CD14-positive monocyte (primary cell): ENCODE data around the gene TMPRSS11D. TPM values are rescaled to one million over a fixed set of nuclear protein-coding genes. Genes with fewer than 3 reads are reported as not detected.

Experiments used
- DNase-seq, 3 donors: peaks; one replicate each; pipeline ENCODE4 v3.0.0-alpha.2; 2011 to 2022
- H2AFZ ChIP-seq: 2 replicates; pipeline ENCODE4 v1.6.0; 2012; ENCODE audit warnings: mild to moderate bottlenecking, low read depth, low read length, inconsistent platforms; ENCODE audit not compliant: insufficient read depth, poor library complexity, severe bottlenecking
- H3K27ac ChIP-seq, 2 donors: 1 replicate in 1 of 2; 2 replicates in 1 of 2; pipeline ENCODE4 v1.5.1; 2012 to 2013; ENCODE audit warnings: low read length in 2 of 2, control low read depth in 1 of 2, inconsistent platforms in 1 of 2, low read depth in 1 of 2, mild to moderate bottlenecking in 1 of 2
- H3K27me3 ChIP-seq, 2 donors: one replicate each; pipeline versions ENCODE4 v1.6.0 to v1.6.1; 2011 to 2013; ENCODE audit warnings: low read length in 2 of 2; ENCODE audit not compliant: control insufficient read depth in 2 of 2, insufficient read depth in 2 of 2
- H3K36me3 ChIP-seq, 2 donors: replicated peaks in 1 of 2; 1 replicate in 1 of 2; 2 replicates in 1 of 2; pipeline versions ENCODE4 v1.5.1 to v1.6.1; 2012 to 2013; ENCODE audit warnings: low read length in 2 of 2, control low read depth in 1 of 2, inconsistent platforms in 1 of 2, mild to moderate bottlenecking in 1 of 2; ENCODE audit not compliant: insufficient read depth in 2 of 2, control insufficient read depth in 1 of 2
- H3K4me1 ChIP-seq, 2 donors: 1 replicate in 1 of 2; 2 replicates in 1 of 2; pipeline versions ENCODE4 v1.5.1 to v1.6.1; 2012 to 2013; ENCODE audit warnings: low read length in 2 of 2, control low read depth in 1 of 2, inconsistent platforms in 1 of 2, mild to moderate bottlenecking in 1 of 2, moderate library complexity in 1 of 2; ENCODE audit not compliant: insufficient read depth in 2 of 2, control insufficient read depth in 1 of 2
- H3K4me2 ChIP-seq: replicated peaks from 2 replicates; pipeline ENCODE3; 2012; ENCODE audit warnings: low read length, moderate library complexity, mild to moderate bottlenecking; ENCODE audit not compliant: poor library complexity, severe bottlenecking; ENCODE audit errors: extremely low read depth
- H3K4me3 ChIP-seq, 3 experiments: fragments of 200-600 bp in 1 of 3; sonication (generic) in 1 of 3; replicated peaks in 1 of 3; 1 replicate in 2 of 3; 2 replicates in 1 of 3; pipeline ENCODE4 v1.5.1; 2011 to 2013; ENCODE audit warnings: low read length in 3 of 3, mild to moderate bottlenecking in 3 of 3, control low read depth in 2 of 3, low read depth in 2 of 3, inconsistent platforms in 1 of 3, moderate library complexity in 1 of 3
- H3K79me2 ChIP-seq: 2 replicates; pipeline ENCODE4 v1.6.0; 2012; ENCODE audit warnings: mild to moderate bottlenecking, control low read depth, inconsistent platforms, low read length, moderate library complexity; ENCODE audit not compliant: insufficient read depth
- H3K9ac ChIP-seq: 2 replicates; pipeline ENCODE4 v1.6.0; 2017; ENCODE audit warnings: low read length, mild to moderate bottlenecking; ENCODE audit not compliant: insufficient read depth, poor library complexity, severe bottlenecking
- H3K9me3 ChIP-seq, 2 donors: replicated peaks in 1 of 2; 1 replicate in 1 of 2; 2 replicates in 1 of 2; pipeline versions ENCODE4 v1.5.1 to v1.6.1; 2012 to 2013; ENCODE audit warnings: low read length in 2 of 2, control low read depth in 1 of 2; ENCODE audit not compliant: control insufficient read depth in 1 of 2, insufficient read depth in 1 of 2
- H4K20me1 ChIP-seq: 2 replicates; pipeline ENCODE4 v1.6.0; 2012; ENCODE audit warnings: mild to moderate bottlenecking, low read length, control low read depth, moderate library complexity; ENCODE audit not compliant: insufficient read depth
- H3K27ac Mint-ChIP-seq, 7 donors: one replicate each; pipeline ENCODE4 v1.8.0; 2020; ENCODE audit warnings: mild to moderate bottlenecking in 7 of 7, mixed read lengths in 7 of 7, moderate library complexity in 6 of 7, inconsistent platforms in 2 of 7
- H3K27me3 Mint-ChIP-seq, 3 donors: one replicate each; pipeline ENCODE4 v1.8.0; 2021 to 2022; ENCODE audit warnings: low read depth in 3 of 3, mild to moderate bottlenecking in 3 of 3, mixed read lengths in 3 of 3, moderate library complexity in 3 of 3, inconsistent platforms in 1 of 3
- H3K36me3 Mint-ChIP-seq, 2 donors: one replicate each; pipeline ENCODE4 v1.8.0; 2020; ENCODE audit warnings: mixed read lengths in 2 of 2, inconsistent platforms in 1 of 2, mild to moderate bottlenecking in 1 of 2
- H3K4me1 Mint-ChIP-seq: one replicate; pipeline ENCODE4 v1.8.0; 2020; ENCODE audit warnings: mild to moderate bottlenecking, mixed read lengths
- H3K4me3 Mint-ChIP-seq, 2 donors: one replicate each; pipeline ENCODE4 v1.8.0; 2020; ENCODE audit warnings: mild to moderate bottlenecking in 2 of 2, mixed read lengths in 2 of 2, moderate library complexity in 1 of 2
- H3K9me3 Mint-ChIP-seq, 7 donors: one replicate each; pipeline ENCODE4 v1.8.0; 2020 to 2022; ENCODE audit warnings: mixed read lengths in 7 of 7, mild to moderate bottlenecking in 6 of 7, moderate library complexity in 6 of 7, inconsistent platforms in 2 of 7
- WGBS: methylation state at CpG from one replicate; pipeline ENCODE4 v1.1.5; 2013; ENCODE audit warnings: missing lambda C conversion rate; ENCODE audit not compliant: insufficient coverage; 5-methylcytosine and 5-hydroxymethylcytosine counted together
- intact Hi-C, 2 donors: fragments of 100-400 bp; cut with micrococcal nuclease; formaldehyde crosslinking; loops; one replicate each; pipeline versions ENCODE4 v1.15.0 to v1.15.1; 2023
- polyA plus RNA-seq, 3 donors: library from polyadenylated mRNA; depleted of rRNA in 1 of 3; unstranded in 2 of 3; stranded (reverse) in 1 of 3; fragments of 300-500 nt in 2 of 3; fragments of >200 nt in 1 of 3; fragmentation: Illumina TruSeq in 2 of 3; gene quantifications; 1 replicate in 2 of 3; 2 replicates in 1 of 3; pipeline ENCODE4 v1.2.3, GENCODE V29; 2012 to 2021
- TF ChIP-seq, protein P1 (sequence below): fragments of 200-600 bp; IDR thresholded peaks from one replicate; pipeline ENCODE4 v1.8.0; 2022; ENCODE audit warnings: antibody characterized with exemption, mild to moderate bottlenecking

The TMPRSS11D gene
- polyA plus RNA-seq, 3 donors: not detected

DNA sequence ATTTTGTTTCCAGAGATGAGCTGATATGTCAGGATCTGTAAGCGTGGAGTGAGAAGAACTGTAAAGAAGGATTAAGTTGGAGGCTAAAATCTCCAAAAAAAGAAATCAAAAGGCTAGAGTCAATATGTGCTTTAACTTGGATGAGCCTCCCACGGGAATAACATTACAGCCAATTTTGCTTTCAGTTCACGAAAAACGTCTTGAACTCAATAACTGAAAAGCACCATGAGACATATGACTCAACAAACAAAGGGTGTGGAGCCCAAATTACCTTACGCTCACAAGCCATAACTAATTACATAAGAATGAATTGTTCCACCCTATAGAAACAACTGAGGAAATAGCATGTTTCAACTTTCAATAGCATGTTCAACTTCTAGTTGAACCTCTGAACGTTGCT is 22.3 kb downstream of the TMPRSS11D start:
- Mint-ChIP-seq H3K4me1 (no peaks in the 10 kb centered on the region), H3K27me3 (peaks cover 0 to 8% (median 4%) of the 10 kb centered on the region in 3 donors), H3K36me3 (no peaks in the 10 kb centered on the region), H3K4me3 (no peak overlapping the region), H3K9me3 (peaks cover 0 to 2% (median 0%) of the 10 kb centered on the region in 7 donors), H3K27ac (no peak overlapping the region)
- intact Hi-C loops: no loop called here
- no peak overlapping the region for H3K9ac ChIP-seq
- H3K27me3 ChIP-seq: no peaks in the 10 kb centered on the region
- no peak for DNase-seq
- TF ChIP-seq, protein P1, sequence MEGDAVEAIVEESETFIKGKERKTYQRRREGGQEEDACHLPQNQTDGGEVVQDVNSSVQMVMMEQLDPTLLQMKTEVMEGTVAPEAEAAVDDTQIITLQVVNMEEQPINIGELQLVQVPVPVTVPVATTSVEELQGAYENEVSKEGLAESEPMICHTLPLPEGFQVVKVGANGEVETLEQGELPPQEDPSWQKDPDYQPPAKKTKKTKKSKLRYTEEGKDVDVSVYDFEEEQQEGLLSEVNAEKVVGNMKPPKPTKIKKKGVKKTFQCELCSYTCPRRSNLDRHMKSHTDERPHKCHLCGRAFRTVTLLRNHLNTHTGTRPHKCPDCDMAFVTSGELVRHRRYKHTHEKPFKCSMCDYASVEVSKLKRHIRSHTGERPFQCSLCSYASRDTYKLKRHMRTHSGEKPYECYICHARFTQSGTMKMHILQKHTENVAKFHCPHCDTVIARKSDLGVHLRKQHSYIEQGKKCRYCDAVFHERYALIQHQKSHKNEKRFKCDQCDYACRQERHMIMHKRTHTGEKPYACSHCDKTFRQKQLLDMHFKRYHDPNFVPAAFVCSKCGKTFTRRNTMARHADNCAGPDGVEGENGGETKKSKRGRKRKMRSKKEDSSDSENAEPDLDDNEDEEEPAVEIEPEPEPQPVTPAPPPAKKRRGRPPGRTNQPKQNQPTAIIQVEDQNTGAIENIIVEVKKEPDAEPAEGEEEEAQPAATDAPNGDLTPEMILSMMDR: no peak
- H3K79me2 ChIP-seq: no peaks in the 10 kb centered on the region
- no peaks in the 10 kb centered on the region for H3K4me1 ChIP-seq
- no peak overlapping the region for H3K4me2 ChIP-seq
- no peaks in the 10 kb centered on the region for H4K20me1 ChIP-seq
- H3K27ac ChIP-seq: no peak overlapping the region
- WGBS: 90% methylated on average over 4 of the region's 6 CpGs
- no peaks in the 10 kb centered on the region for H3K9me3 ChIP-seq
- no peaks in the 10 kb centered on the region for H3K36me3 ChIP-seq
- H2AFZ ChIP-seq: no peak overlapping the region
- H3K4me3 ChIP-seq: no peak overlapping the region

DNA sequence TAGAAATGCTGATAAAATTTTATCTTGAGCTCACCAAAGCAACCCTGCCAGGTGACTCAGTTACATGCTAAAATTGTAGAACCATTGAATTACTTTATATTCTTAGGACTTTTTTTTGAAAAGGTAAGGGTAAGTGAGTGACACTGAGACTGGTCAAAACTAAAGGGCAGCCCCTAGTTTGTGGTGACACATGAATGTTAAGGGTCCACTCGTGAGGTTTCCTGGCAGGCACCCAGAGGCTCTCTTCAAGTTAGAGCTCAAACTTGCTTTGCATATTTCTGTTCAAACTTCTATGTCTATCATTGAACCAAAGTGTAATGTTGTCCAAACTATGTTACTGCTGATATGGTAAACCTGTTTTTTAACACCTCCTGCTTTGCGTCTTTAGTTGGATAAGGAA is 30.5 kb downstream of the TMPRSS11D start:
- Histone ChIP-seq H3K9me3 (no peaks in the 10 kb centered on the region), H3K9ac (no peak overlapping the region), H3K4me3 (no peak overlapping the region), H3K4me2 (no peak overlapping the region), H3K79me2 (no peaks in the 10 kb centered on the region), H4K20me1 (no peaks in the 10 kb centered on the region), H3K27me3 (no peaks in the 10 kb centered on the region), H3K36me3 (no peaks in the 10 kb centered on the region), H3K27ac (no peak overlapping the region), H3K4me1 (no peaks in the 10 kb centered on the region), H2AFZ (no peak overlapping the region)
- H3K27me3 Mint-ChIP-seq: peaks cover 1 to 2% (median 2%) of the 10 kb centered on the region in 3 donors
- peaks cover 0 to 3% (median 0%) of the 10 kb centered on the region in 7 donors for H3K9me3 Mint-ChIP-seq
- intact Hi-C loops: no loop called here
- H3K36me3 Mint-ChIP-seq: no peaks in the 10 kb centered on the region
- TF ChIP-seq, protein P1: no peak
- no peak for DNase-seq
- H3K4me1 Mint-ChIP-seq: no peaks in the 10 kb centered on the region
- H3K4me3 Mint-ChIP-seq: no peak overlapping the region
- 83% methylated on average over 1 of the region's 2 CpGs for WGBS
- no peak overlapping the region for H3K27ac Mint-ChIP-seq
